Stimulated activated CD8-positive, alpha-beta memory T cell treated with anti-CD3 and anti-CD28 coated beads, Interleukin-12 subunit alpha, Interleukin-12 subunit beta, amount 100 ng/mL, for 24 hours (primary cell): ENCODE measurements around the gene FBLN5.
"Not testable (repeated sequence)": the region's sequence is repeated elsewhere in the genome, so short reads cannot be mapped to it uniquely, and the experiment has no call there.

Experiments
- DNase-seq: peaks from one replicate; pipeline ENCODE4 v3.0.0-alpha.2; 2020; ENCODE audit errors: extremely low read depth

The FBLN5 gene

DNA sequence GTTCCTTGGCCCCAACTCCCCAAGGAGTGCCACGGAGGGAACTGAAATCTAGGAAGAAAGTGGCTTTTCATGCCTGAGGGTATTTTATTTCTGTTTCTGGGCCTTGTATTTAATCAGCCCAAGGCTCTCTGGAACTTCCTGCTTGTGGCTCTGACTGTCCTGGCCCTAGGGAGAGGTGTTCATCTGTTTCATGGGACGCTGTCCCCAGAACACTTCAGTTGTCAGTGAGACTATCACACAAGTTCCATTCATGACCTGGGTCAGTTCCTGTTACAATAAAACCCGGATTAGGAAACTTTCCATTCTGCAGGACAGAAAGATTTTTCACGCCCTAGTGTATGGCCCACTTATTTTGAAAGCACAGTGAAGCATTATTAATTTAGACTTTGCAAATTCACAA lies 61.7 kb downstream of the FBLN5 start:
- no peak for DNase-seq

DNA sequence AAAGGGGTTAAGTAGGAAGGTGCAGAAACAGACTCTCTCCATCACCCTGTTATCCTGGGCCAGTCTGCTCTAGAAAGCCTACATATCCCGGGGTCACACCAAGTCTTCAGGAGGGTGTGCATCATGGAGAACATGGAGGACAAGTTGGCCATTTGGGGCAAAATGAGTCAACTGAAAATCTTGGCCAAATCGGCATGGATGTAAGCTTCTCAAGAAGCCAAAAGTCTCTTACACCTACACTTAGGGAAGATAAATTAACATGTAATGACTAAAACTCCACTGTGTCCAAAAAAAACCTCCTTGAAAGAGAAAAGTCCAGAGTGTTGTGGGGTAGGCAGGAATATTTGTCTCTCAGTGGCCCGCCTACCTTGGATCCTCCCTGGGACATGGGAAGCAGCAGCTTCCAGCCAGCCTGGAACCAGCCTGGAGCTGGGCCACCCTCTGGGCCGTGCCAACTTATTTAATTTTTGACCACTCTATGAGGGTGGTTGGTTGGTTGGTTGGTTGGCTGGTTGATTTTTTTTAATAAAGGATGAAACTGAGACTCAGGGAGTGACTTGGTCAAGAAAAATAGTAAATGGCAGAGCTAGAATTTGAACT lies 62.3 kb downstream of the FBLN5 start:
- no peak for DNase-seq

DNA sequence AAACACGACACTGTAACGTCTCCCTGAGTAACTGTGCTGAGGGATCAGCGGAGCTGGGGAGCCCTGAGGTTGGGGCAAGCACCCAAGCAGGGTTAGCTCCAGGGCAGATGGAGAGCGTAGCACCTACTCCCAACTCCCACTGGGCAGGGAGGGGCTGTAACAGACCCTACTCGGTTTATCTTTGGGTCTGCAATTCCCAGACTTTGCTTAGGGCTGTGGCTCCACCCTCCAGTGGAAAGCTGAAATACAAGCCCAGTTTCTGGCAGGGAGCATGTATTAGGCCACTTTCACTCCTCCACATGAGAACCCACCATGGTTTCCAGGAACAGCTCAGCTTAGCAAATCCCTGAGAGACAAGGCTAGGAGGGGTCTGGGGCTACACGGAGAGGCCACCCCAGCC lies 62.8 kb downstream of the FBLN5 start:
- DNase-seq, result no peak

DNA sequence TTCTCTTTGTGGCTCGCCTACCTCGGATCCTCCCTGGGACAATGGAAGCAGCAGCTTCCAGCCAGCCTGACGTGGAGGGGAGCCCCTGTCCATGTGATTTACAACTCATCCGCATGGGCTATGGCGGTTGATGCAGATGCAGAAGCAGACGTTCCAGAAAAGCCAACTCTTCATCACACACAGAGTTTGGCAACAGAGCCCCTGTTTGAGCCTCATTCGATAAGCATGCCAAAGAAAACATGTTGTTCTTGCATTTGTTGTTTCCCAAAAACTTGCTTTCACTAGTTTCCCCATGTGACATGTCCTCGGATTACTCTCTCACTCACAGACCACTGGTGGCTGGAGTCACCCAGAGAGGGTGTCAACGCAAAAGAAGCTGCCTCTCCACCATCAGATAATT lies 63.7 kb downstream of the FBLN5 start:
- no peak for DNase-seq

DNA sequence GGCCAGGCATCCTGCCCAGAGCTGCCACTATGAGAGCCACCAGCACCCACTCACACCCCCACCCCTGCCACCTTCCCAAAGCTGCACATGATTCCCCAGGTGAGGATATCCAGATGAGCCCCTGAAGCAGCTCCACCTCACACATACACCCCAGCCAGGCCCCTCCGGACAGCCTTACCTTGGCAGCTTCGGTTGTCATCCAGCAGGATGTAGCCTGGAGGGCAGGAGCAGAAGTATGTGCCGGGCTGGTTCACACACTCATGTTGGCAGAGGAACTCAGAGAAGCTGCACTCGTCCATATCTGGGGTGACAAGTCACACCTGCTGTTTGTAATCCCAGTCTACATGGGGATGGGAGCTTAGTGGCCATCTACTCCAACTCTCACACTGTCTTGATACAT lies 64.7 kb downstream of the FBLN5 start:
- no peak for DNase-seq

DNA sequence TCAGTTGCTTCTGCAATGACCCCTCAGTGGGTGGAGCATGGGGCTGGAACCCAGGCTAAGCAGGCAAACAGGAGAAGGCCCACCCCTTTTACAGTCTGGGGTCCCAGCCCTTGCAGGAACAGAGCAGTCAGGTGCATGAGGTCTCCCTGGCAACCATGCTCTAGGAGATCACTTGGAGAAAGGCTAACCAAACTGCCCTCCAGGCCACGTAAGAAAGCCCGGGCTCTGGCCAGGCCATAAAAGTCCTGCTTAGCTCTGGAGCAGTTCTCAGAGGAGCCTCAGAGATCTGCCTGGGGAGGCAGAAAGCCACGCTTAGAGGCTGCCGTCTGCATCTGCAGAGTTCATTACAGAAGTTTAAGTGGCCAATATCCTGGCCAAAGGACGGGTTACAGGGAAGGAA lies 65.1 kb downstream of the FBLN5 start:
- DNase-seq, result no peak

DNA sequence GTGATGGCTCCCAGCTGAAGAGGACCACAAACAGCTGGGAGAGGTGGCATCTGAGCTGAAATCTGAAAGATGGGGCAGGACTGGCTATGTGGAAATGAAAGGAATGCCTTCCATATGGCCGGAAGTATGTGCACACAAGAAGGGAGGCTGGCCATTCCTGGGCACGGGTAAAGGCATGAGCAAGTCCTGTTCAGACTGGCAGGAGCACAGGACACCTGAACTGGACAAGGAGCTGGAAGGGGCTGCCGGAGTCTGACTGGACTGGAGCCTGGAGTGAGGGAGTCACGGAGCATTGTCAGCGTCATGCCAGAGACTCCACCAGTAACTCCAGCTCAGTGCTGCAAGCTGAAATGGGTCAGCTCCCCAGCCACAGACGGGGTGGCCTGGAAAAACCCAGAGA lies 68.3 kb downstream of the FBLN5 start:
- no peak for DNase-seq

DNA sequence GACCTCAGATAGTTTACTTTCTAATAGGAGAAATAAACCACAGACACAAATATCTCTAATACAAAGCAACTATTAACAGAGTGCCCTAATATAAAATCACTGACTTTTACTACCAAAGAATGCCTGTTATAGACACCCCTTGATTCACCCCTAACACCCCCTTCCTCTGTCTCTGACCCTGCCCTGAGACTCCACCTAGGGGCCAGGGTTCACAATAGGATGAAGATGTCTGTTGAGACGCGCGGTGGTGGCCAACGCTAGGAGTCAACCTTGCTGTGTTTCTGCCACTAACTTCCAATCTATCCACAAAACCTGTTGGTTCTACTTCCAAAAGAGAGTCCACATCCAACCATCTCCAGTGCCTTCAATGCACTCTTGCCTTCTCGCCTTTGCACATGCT lies 69.2 kb downstream of the FBLN5 start:
- no peak for DNase-seq

DNA sequence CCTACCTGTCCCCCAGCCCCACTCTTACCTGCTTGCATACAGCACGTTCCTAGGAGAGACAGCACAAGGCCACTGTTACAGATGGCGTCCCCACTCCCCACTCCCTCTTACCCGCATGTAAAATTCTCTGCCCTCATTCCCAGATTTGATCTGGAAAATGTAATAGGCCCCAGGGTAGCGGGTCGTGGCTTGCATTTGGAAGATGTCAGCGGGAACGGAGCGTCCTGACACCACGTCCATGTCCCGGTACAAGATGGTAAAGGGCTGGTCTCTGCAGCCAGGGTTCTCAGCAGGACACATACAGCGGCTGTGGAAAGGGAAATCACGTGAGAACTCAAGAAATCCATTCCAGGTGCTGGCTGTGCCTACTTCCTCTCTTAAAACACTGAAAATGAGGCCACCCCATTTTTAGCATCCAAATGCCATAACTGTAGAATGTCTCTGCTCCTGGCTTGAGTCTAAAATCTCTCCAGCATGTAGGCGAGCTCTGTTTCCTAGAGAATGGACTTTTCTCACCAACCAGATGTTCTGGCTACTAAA lies 70.0 kb downstream of the FBLN5 start:
- no peak for DNase-seq

DNA sequence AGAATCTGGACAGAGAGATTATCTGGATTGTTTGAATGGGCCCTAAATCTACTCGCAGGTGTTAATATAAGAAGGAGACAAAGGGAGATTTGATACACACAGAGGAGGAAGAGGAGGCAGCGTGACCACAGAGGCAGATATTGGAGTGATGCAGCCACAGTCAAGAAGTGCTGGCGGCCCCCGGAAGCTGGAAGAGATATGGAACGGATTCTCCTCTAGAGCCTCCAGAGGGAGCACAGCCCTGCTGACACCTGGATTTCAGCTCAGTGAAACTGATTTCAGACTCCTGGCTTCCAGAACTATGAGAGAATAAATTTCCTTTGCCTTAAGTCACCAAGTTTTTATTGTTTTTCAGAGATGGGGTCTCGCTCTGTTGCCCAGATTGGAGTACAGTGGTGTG lies 71.0 kb downstream of the FBLN5 start:
- no peak for DNase-seq

DNA sequence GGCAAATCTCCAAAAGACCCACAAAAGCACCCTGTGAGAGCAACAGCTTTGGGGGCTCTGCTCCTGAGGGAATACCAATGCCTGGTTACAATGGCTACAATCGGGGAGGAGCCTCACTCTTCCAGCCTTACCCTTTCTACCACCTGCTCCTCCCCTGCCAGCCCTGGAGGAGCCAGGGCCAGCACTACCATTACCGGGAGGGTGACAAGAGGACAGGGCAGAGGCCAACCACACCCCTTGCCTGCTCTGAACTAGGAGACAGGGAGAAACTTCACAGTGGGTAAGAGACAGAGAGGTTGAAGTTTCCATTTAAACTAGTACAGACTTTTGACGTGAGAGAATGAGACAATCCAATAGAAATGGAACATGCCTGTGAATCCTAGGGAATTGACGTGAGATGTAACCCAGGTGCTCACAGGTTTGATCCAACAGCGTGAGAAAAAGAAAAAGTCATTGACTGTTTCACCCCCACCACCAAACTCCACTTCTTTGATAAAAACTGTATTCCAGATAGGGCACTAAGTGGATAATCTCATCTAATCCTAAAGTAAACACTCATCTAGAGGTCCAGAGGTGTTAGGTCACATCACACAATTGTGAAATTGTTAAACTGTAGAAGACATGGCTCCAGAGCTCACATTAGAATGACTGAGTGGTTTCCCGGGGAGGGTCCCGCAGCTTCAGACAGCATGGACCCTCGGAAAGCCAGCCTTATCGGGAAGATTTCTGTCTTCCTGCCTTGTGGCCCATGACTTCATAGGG lies 71.8 kb downstream of the FBLN5 start:
- no peak for DNase-seq

DNA sequence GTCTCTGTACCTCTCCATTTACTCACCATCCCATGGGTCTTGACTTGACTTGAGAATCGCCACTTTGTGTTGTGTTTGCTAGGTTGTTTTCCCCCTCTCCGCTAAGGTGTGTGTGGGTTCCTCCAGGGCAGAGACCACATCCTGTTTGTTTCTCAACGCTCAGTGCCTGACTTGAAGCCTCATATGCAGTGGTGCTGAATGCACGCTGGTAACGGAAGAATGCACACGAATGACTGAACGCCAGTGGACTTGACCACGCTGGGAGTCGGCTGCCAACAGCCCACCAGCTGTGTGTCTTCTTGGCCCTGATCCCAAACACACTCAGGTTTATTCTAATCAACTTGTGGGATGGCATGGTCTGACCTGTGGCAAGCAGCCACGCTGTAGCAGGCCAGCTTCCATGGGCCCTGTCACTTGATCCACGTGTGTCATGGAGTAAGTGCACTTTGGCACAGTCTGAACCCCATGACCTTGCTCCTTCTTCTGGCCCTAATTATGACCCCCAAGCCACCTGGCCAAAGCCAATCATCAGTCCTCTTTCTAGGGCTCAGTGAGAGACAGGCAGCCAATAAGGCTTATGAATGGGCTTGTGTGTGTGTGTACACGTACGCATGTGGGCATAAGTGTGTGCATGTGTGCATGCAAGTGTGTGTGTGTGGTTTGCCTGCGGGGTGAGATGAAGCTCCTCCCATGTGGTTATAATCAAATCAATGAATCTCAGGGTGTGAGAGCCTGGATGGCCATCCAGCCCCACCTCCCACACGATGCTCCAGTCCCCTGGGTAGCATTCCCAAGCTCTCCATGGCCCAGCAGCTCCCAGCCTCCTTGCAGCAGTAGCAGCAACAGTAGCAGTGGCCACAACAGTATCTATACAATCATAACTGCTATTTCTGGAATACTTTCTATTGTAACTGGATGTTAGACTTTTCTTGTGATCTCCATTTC lies 73.8 kb downstream of the FBLN5 start:
- DNase-seq, result no peak

DNA sequence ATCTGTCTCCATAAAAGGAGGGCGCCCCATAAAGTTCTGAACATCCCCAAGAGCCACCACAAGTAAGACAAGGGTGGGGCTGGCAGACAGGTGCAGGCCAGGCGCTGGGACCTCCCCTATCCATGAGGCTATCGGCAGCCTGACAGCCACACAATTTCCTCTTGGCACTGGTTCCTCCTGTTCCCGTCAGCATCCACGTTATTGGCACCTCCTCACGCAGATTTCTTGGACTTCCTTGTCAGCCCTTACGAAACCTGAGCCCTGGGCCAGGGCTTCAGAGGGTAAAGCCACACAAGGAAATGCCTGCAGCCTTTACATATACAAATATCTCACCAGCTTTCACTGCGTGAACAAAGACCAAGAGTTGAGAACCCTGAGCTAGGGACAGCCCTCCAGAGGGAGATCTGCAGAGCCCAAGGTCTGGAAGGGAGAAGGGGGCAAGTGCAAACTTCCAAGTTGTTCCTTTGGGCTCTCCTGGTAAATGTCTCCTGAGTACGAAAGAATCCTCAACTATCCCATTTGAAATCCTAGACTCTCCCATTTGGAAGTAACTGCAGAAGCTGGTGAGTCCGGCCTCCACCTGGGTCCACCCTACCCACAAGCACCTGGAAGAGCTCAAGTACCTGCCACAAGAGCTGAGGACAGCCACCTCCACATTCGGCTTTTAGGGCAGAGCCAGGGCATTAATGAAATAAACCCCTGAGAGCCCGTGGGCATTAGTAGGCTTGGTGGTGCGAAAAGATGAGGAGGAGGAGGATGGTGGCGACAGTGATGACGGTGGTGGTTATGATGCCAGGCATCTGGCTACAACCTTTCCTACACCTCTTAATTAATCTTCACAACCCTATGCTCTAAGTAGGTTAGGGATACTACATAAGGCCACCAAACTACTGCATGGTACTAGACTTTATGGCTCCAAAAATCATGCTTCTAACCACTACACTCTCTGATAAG lies 74.7 kb downstream of the FBLN5 start:
- DNase-seq, result no peak

DNA sequence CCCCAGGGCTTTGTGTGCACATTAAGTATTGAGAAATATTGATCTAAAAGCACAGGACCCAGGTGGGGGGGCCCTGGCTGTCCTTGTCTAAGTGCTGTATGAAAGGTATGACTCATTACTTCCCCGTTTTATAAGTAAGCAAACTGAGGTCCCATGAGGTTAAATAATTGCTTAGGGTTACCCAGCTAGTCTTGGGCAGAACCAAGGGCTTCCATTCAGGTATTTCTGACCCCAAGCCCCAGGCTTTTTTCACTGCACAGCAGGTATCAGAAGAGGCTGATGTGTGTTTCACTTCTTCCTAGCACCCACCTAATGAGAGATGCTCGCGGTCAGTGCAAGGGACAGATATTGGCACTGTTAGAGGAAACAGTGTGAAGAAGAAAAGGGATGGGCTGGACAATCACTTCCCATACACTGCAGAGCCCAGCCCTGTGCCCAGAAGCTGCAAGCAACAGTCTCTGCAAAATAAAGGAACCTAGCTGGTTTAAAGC lies 75.4 kb downstream of the FBLN5 start:
- no peak for DNase-seq

DNA sequence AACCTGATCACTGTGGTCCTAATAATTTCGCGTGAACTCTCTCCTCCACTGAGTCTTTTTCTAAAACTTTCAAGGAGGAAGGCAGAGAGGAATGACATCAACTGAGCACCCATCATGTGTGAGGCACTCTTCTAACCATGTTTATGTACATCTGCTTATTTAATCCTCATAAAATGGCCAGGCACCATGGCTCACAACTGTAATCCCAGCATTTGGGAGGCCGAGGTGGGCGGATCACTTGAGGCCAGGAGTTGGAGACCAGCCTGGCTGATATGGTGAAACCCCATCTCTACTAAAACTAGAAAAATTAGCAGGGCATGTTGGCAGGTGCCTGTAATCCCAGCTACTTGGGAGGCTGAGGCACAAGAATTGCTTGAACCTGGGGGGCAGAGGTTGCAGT lies 76.1 kb downstream of the FBLN5 start:
- DNase-seq, result not testable (repeated sequence)

DNA sequence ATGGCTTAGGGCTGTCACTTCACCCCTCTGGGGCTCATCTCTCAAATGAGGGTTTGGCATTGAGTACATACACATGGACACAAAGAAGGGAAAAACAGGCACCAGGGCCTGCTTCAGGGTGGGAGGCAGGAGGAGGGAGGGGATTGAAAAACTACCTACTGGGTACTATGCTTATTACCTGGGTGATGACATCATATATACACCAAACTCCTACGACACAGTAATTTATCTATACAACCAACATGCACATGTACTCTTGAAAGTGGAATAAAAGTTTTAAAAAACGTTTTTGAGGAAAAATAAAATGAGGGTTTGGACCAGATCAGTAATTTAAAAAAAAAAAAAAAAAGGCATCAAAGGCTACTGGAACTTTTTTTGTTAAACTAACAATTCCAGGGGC lies 76.6 kb downstream of the FBLN5 start:
- DNase-seq, result no peak

DNA sequence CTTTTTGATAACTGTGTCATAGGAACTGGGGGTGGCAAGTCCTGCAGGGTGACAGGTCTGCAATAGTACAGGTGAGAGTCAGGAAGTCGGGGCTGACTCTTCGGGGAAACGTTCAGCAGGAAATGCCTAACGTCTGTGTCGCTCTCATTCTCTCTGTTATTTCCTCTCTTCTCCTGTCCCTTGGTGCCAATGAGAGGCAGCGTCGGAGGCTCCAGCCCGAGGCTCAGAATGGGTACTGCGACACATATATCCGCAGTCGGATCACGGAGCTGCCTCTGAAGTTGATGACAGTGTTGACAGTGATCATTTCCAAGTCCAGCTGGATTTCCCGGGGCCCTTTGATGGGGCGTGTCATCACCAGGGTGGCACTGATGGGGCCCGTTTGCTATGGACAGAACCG lies 77.5 kb downstream of the FBLN5 start:
- DNase-seq, result no peak

DNA sequence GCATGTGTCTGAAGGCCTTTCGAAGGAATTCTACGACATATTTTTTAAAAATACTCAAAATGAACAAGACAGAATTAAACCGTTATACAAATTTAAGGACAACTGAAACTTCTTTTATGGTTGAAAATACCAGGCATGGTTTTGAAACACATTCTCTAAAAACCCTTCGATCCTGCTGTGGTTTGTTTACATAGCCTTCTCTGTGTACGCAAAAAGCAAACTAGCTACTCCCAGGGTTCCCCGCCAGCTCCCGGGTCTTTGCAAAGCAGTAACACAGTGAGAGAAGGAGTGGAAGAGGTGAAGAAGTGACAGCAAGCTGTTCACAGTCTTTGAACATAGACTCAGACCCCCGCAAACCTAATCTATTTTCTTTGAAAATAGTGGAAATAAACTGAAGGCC lies 77.9 kb downstream of the FBLN5 start:
- no peak for DNase-seq

DNA sequence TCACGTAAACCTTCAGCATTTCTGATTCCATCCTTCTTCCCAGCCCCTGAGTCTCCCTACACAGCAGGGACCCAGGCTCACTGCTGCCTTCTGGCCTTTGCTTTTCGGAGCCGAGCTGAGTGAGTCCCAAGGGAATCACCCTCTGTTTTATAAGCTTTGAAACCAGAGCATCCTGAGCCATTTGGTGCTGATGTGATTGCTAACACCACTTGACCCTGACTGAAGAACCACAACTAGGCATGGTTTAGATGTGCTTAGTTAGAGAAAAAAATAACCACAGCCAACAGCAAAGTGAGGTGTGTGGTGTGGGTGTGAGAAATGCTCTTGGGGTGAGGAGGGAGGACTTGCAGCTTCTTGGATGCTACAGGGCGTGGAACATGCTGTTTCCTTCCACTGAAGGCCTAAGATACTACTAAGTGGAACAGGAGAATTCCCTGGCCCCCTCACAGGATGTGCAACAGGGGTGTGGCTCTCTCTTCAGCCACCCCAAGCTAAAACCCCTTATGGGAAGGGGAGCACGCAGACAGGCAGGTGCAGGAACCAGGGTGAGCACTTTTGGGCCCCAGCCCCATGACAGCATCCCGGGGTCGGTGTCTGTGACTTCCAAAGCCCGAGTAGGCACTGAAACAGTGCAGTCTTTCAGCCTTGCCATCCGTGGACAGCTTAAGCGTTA lies 80.0 kb downstream of the FBLN5 start, which contains the start of gene TC2N:
Gene TC2N, minus strand, starts transcription at position 221 of the 673 bp plus-strand sequence. CDS start 53,767 bp downstream, outside the sequence.
- no peak for DNase-seq
